Central memory CD8-positive, alpha-beta T cell (primary cell): ENCODE results near the gene TSSK3.
"Not testable (repeated sequence)": the region's sequence is repeated elsewhere in the genome, so short reads cannot be mapped to it uniquely, and the experiment has no call there.

Experiments used
- ATAC-seq: fragments of 150-1000 bp; cut with Tn5 transposase; replicated peaks from 2 replicates; pipeline ENCODE4 v1.10.0; 2022; ENCODE audit warnings: mild to moderate bottlenecking, moderate FRiP score, moderate number of reproducible peaks; ENCODE audit not compliant: poor library complexity, severe bottlenecking; ENCODE audit errors: extremely low read depth
- DNase-seq, 2 donors: peaks; one replicate each; pipeline ENCODE4 v3.0.0; 2021; ENCODE audit warnings: low spot score in 2 of 2
- H3K27ac Mint-ChIP-seq: one replicate; pipeline ENCODE4 v1.8.0; 2022; ENCODE audit warnings: low read depth, mild to moderate bottlenecking, moderate library complexity, mixed read lengths
- H3K27me3 Mint-ChIP-seq: one replicate; pipeline ENCODE4 v1.8.0; 2022; ENCODE audit warnings: mixed read lengths
- H3K36me3 Mint-ChIP-seq: one replicate; pipeline ENCODE4 v1.8.0; 2022; ENCODE audit warnings: mild to moderate bottlenecking, moderate library complexity, mixed read lengths; ENCODE audit not compliant: insufficient read depth
- H3K4me1 Mint-ChIP-seq: one replicate; pipeline ENCODE4 v1.8.0; 2022; ENCODE audit warnings: mixed read lengths
- H3K4me3 Mint-ChIP-seq: one replicate; pipeline ENCODE4 v1.8.0; 2022; ENCODE audit warnings: mild to moderate bottlenecking, moderate library complexity, mixed read lengths
- H3K9me3 Mint-ChIP-seq: one replicate; pipeline ENCODE4 v1.8.0; 2022; ENCODE audit warnings: mixed read lengths

The TSSK3 gene

DNA sequence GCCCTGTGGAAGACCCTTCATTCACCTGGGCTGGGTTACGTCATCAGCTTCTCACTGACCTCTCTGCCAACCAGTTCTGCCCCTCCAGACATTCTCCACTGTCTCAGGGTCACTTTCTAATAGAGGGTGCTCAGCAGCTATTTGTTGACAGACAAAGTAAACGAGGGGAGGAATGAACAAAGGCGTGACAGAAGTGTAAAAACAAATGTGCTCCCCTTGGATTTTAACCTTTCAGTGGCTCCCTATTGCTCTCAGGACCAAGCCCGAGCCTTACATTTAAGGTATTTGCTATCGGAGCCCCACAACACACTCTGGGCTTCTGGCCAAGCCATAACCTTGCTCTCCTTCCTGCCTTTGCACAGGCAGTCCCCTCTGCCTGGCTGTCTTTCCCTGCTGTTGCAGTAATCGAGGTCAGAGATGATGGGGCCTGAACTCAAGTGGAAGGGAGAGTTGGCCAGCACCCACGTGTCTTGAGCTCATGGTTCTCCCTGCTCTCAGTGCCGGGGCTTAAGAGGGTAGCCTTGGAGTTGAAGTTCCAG, 17.0 kb upstream of the TSSK3 start:
- Mint-ChIP-seq H3K27me3 (no peaks in the 10 kb centered on the region), H3K36me3 (no peaks in the 10 kb centered on the region), H3K27ac (peak overlapping the region; percentile 62), H3K9me3 (no peaks in the 10 kb centered on the region), H3K4me1 (peaks cover 46% of the 10 kb centered on the region), H3K4me3 (no peak overlapping the region)
- ATAC-seq: peak; percentile 75
- no peak for DNase-seq

DNA sequence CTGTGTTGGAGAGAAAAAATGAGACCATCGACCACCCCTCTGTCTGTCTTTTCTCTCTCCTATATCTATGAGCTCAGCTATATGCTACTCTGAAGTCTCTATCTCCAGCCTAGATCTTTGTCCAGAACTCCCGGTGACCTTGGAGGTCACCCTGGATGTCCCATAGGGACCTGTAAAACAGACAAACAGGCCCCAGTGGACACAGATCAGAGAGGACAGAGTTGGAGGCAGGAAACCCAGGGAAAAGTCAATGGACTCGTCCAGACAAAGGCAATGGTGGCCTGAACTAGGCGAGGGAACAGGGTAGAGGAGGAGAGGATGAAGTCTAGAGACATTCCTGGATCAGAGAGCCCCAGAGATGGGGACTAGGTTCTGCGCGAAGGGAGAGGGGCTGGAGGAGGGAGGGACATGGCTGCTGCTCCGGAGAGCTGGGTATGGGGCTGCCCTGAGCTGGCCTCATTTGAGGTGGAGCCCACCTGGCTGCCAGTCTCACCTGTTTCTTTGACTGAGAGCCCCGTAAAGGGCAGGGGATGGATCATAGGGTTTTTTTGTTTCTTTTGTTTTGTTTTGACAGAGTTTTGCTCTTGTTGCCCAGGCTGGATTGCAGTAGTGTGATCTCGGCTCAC, 15.7 kb upstream of the TSSK3 start:
- no peak for ATAC-seq
- DNase-seq: no peak
- Mint-ChIP-seq H3K27ac (no peak overlapping the region), H3K27me3 (no peaks in the 10 kb centered on the region), H3K4me3 (no peak overlapping the region), H3K9me3 (no peaks in the 10 kb centered on the region), H3K36me3 (no peaks in the 10 kb centered on the region), H3K4me1 (peaks cover 54% of the 10 kb centered on the region)

DNA sequence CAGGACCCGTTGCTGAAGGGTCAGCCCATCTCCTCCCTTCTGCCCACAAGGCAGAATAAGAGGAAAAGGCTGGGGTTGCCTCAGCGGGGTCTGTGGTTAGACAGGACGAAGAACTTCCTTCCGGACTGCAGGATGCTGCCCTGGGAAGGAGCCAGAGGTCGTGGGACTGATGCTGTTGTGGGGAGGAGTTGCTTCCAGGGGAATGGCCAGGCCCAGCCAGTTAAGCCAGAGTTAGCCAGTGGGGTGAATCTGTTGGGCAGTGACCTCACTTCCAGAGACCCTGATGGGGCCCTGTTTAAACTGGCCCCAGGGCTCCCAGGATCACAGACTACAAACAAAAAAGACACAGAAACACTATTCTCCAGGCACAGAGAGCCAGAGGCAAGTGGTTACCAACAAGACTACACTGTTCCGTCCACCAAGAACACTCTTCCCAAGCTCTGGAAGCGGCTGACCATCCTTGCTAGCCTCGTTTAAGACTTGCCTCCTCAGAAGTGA, 13.1 kb upstream of the TSSK3 start:
- peaks cover 61% of the 10 kb centered on the region for H3K4me1 Mint-ChIP-seq
- H3K27ac Mint-ChIP-seq: no peak overlapping the region
- H3K4me3 Mint-ChIP-seq: no peak overlapping the region
- no peaks in the 10 kb centered on the region for H3K27me3 Mint-ChIP-seq
- DNase-seq (no peak), ATAC-seq (no peak)
- peaks cover 2% of the 10 kb centered on the region for H3K36me3 Mint-ChIP-seq
- H3K9me3 Mint-ChIP-seq: no peaks in the 10 kb centered on the region

DNA sequence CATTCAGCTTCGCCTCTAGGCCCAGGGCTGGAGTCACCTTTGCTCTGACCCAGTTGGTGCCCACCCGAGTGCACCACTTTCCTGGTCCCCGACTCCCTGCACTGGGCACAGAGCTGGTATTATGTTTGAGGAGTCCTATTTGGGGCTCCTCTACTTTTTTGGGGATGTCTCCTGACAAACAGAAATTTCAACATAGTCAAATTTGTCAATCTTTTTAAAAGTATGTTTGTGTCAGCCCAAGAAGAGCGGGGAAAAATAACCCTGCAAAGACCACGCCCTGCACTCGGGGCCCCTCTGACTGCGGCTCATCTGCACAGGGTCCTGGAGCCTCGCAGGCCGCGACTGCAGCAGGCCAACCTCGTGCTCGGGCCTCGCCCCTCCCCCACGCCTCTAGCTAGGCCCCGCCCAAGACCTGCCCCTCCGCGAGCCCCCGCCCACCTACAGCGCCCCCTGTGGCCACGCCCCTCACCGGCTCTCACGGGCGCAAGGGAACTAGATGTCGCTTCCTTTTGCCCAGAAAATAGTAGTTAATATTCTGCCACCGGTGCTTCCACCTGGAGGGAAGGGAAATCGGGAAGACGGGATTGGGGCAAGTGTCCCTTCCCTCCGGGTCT, 11.4 kb upstream of the TSSK3 start:
- H3K27me3 Mint-ChIP-seq: no peaks in the 10 kb centered on the region
- H3K36me3 Mint-ChIP-seq: peaks cover 2% of the 10 kb centered on the region
- H3K9me3 Mint-ChIP-seq: no peaks in the 10 kb centered on the region
- ATAC-seq (peak; percentile 66), DNase-seq (peak; percentile 70 to 78)
- peaks cover 51% of the 10 kb centered on the region for H3K4me1 Mint-ChIP-seq
- H3K27ac Mint-ChIP-seq: no peak overlapping the region
- H3K4me3 Mint-ChIP-seq: peak overlapping the region; percentile 70

DNA sequence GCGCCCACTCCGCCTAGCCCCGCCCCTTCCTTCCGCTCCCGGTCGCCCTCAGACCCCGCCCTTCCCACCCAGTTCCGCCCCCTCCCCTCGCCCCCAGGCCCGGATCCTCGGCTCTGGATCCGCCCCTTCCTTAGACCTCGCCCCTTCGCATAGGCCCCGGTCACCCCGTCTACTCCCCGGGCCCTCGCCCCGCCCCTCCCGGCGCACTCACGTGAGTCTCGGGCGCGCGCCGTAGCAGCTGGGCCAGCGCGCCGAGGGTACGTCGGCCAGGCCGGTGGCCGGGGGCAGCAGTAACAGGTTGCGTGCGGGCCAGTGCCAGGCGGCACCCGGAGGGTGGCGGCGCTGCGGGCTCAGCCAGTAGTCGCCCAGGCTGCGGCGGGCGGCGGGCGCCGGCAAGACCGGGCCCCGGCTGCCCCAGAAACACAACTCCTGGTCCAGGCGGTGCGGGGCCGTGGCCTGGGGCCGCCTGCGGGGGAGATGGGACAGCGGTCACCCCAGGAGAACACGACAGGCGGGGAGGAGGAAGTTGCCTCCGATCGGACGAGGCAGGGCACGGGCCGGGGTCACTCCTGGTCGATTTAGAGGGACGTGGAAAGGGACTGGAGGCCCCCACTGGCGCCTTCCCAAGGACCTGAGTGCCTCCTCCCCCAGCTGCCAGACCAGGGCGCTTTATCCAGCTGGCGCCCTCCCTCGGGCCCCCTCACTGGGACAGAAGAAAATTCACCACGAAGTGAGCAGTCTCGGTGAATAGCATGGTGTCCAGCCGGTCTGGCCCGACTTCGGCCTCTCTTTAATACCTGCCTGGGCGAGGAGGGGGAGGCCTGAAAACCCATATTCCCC, 10.7 kb upstream of the TSSK3 start:
- Mint-ChIP-seq H3K9me3 (no peaks in the 10 kb centered on the region), H3K4me3 (peak overlapping the region; percentile 70), H3K4me1 (peaks cover 44% of the 10 kb centered on the region), H3K27me3 (no peaks in the 10 kb centered on the region), H3K27ac (no peak overlapping the region), H3K36me3 (peaks cover 2% of the 10 kb centered on the region)
- peak in 1 of 2 donors; percentile 85 for DNase-seq
- peak; percentile 97 for ATAC-seq

DNA sequence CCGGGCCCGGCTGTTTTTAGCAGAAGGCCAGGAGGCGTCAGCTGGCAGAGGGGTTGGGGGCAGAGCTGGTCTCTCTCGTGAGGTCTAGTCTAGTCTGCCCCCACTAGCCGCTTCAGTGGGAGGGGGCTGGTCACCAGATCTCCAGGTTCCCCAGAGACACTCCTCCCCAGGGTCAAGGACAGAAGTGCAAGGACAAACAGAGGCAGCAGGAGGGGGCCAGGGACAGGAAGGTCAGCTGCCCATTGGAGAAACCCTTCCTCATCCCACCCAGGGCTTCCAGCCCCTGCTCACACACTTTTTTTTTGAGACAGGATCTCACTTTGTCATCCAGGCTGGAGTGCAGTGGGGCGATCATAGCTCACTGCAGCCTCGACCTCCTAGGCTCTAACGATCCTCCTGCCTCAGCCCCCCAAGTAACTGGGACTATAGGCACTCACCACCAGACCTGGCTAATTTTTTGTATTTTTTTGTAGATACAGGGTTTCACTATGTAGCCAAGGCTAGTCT, 10.0 kb upstream of the TSSK3 start:
- Mint-ChIP-seq H3K27me3 (no peaks in the 10 kb centered on the region), H3K4me1 (peaks cover 42% of the 10 kb centered on the region), H3K27ac (peak overlapping the region; percentile 56), H3K4me3 (peak overlapping the region; percentile 70), H3K36me3 (peaks cover 2% of the 10 kb centered on the region), H3K9me3 (no peaks in the 10 kb centered on the region)
- ATAC-seq (no peak), DNase-seq (no peak)

DNA sequence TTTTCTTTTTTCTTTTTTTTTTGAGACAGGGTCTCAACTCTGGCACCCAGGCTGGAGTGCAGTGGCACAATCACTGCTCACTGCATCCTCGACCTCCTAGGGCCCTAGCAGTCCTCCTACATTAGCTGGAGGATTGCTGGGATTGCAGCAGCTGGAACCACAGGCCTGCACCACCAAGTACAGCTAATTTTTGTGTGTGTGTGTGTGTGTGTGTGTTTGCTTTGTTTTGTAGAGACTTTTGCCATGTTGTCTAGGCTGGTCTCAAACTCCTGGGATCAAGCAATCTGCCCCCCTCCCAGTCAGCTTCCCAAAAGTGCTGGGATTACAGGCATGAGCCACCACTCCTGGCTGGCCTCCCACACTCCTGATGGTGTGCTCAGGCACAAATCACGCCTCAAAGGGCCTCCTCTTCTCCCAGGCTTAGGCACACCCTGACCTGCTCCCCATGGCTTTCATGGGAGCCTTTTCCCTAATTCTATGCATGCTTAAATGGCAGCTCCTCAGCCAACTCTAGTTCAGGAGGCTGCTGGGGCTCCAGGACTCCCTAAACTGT, 9.4 kb upstream of the TSSK3 start:
- H3K27me3 Mint-ChIP-seq: no peaks in the 10 kb centered on the region
- DNase-seq (no peak), ATAC-seq (no peak)
- H3K36me3 Mint-ChIP-seq: peaks cover 2% of the 10 kb centered on the region
- H3K9me3 Mint-ChIP-seq: no peaks in the 10 kb centered on the region
- peak overlapping the region; percentile 70 for H3K4me3 Mint-ChIP-seq
- H3K4me1 Mint-ChIP-seq: peaks cover 42% of the 10 kb centered on the region
- H3K27ac Mint-ChIP-seq: peak overlapping the region; percentile 56

DNA sequence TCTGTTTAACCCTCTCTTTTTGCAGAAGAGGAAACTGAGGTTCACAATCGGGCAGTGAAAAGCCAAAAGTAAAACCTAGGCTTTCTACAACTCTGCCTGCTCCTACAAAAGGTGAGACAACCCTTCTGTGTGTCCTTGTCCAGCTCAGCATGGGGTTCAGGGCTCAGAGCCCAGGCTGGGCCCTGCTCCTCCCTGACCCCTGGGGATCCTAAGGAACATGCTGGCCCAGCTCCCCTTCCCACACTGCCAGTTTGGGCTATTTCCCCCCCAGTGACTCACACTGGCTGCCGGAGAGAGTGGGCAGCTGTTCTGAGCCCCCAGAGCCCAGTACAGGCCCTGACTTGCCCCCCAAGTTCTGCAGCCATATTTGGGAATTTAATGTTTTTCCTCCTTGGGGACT, 8.9 kb upstream of the TSSK3 start:
- Mint-ChIP-seq H3K36me3 (peaks cover 2% of the 10 kb centered on the region), H3K4me3 (peak overlapping the region; percentile 70), H3K27me3 (no peaks in the 10 kb centered on the region), H3K9me3 (no peaks in the 10 kb centered on the region), H3K27ac (peak overlapping the region; percentile 56), H3K4me1 (peaks cover 42% of the 10 kb centered on the region)
- DNase-seq: no peak
- no peak for ATAC-seq

DNA sequence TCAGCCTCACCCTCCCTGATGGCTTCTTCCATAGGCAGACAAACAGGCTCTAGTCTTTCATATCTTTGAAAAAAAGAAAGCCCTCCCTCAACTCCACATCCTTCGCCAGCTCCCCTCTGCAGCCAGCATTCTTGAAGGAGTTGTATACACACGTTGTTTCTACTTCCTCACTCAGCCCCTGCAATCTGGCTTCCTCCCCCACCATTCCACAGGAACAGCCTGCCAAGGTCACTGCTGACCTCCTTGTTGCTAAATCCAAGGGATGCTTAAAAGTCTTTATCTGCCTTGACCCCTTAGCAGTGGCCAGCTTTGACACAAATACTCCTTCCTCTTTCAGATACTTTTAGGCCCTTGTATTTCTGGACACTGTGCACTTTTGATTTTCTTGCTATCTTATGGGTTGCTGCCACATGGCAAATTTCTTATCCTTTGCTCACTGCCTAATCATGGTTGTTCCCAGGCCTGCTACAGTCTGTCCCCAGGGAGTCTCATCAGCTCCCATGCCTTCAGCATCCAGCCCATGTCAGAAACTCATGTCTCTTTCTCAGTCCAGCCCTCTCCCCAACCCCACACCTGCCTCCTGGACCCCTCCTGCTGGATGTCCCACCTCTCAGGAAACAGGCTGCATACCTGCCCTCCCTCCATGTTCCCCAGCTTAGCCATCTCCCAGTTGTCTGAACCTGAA, 8.3 kb upstream of the TSSK3 start:
- no peak for ATAC-seq
- no peaks in the 10 kb centered on the region for H3K9me3 Mint-ChIP-seq
- peaks cover 37% of the 10 kb centered on the region for H3K4me1 Mint-ChIP-seq
- peak overlapping the region; percentile 70 for H3K4me3 Mint-ChIP-seq
- H3K27ac Mint-ChIP-seq: peak overlapping the region; percentile 26
- peaks cover 2% of the 10 kb centered on the region for H3K36me3 Mint-ChIP-seq
- no peak for DNase-seq
- H3K27me3 Mint-ChIP-seq: no peaks in the 10 kb centered on the region

DNA sequence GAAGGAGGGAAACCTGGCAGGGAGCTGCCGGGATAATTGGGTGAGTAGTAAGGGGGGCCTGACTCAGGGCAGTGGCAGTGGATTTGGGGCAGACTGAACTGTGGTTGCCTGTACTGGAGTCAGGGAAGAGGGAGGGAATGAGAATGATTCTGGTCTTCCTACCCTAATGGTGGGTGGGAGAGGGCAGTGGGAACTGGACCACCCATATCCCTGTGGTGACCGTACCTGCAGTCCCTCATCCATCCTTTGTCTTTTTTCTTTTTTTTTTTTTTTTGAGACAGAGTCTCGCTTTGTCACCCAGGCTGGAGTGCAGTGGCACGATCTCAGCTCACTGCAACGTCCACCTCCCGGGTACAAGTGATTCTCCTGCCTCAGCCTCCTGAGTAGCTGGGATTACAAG, 6.6 kb upstream of the TSSK3 start:
- H3K4me1 Mint-ChIP-seq: peaks cover 37% of the 10 kb centered on the region
- not testable (repeated sequence) for H3K27me3 Mint-ChIP-seq, H3K36me3 Mint-ChIP-seq, H3K4me3 Mint-ChIP-seq, H3K27ac Mint-ChIP-seq, ATAC-seq, H3K9me3 Mint-ChIP-seq, DNase-seq

DNA sequence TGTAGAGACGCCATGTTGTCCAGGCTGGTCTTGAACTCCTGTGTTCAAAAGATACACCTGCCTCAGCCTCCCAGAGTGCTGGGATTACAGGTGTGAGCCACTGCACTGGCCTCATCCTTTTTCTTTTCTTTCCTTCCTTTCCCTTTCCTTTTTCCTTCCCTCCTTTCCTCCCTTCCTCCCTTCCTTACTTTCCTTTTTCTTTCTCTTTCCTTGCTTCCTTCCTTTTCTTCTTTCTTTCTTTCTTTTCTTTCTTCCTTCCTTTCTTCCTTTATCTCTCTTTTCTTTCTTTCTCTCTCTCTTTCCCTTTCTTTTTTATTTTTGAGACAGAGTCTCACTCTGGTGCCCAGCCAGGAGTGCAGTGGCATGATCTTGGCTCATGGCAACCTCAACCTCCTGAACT, 5.9 kb upstream of the TSSK3 start:
- ATAC-seq: no peak
- Mint-ChIP-seq H3K27ac (no peak overlapping the region), H3K36me3 (peaks cover 2% of the 10 kb centered on the region), H3K4me3 (no peak overlapping the region), H3K27me3 (peaks cover 10% of the 10 kb centered on the region), H3K4me1 (peaks cover 36% of the 10 kb centered on the region), H3K9me3 (no peaks in the 10 kb centered on the region)
- DNase-seq: no peak

DNA sequence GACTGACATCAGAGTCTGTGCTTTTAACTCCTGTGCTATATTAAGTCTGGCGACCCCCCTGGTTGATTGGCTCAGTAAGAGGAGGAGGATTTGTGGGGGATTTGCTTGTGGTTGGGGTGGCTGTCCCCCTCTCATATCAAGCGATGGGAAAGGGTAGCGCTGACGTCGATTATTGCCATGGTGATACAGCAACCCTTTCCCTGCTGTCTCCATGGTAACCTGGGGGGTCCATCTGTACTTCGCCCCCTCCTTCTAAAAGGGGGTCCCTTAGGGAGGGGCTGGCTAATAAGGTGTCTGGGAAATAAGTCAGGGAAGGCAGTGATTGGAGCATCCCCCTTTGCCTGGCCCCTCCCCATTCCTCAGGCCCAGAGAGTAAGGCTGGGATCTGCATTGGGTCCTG, 4.7 kb upstream of the TSSK3 start:
- Mint-ChIP-seq H3K4me3 (no peak overlapping the region), H3K4me1 (peaks cover 36% of the 10 kb centered on the region), H3K27me3 (peaks cover 10% of the 10 kb centered on the region), H3K36me3 (peaks cover 4% of the 10 kb centered on the region), H3K27ac (no peak overlapping the region), H3K9me3 (no peaks in the 10 kb centered on the region)
- ATAC-seq (no peak), DNase-seq (no peak)
